ENCODE results near the gene CCDC186. TPM values are rescaled to one million over a fixed set of nuclear protein-coding genes. Genes with fewer than 3 reads are reported as not detected.

The CCDC186 gene
- total RNA-seq = 13.0 and 18.1 TPM in 2 replicates

GRCh38 chr10:114173921-114174694 is at the start of gene CCDC186:
TSS of gene CCDC186 (minus strand) at chr10:114174203. CDS start at chr10:114163268, 10,935 bp downstream.

GRCh38 chr10:114179148-114179547 is 5.1 kb upstream of the CCDC186 start, which contains the start of gene TDRD1:
TSS of gene TDRD1 (plus strand) at chr10:114179353. CDS start at chr10:114187832, 8,479 bp downstream.

Other genes with a start within 250 kb of the CCDC186 start
- gene ADRB1, start 130.3 kb downstream of the CCDC186 start, total RNA-seq = not detected in 2 replicates
- not detected in 2 replicates for gene TDRD1, start 5.2 kb upstream of the CCDC186 start, total RNA-seq
- not detected in 2 replicates for gene VWA2, start 65.1 kb upstream of the CCDC186 start, total RNA-seq
- gene AFAP1L2, start 230.3 kb upstream of the CCDC186 start, total RNA-seq = 1.9 and 2.8 TPM in 2 replicates

Data from endothelial cell of coronary artery (primary cell).